ENCODE measurements around the gene PCP2. TPM values are rescaled to one million over a fixed set of nuclear protein-coding genes. Genes with fewer than 3 reads are reported as not detected.

The PCP2 gene
- total RNA-seq, 1 donor from 2014 or later: not detected

DNA sequence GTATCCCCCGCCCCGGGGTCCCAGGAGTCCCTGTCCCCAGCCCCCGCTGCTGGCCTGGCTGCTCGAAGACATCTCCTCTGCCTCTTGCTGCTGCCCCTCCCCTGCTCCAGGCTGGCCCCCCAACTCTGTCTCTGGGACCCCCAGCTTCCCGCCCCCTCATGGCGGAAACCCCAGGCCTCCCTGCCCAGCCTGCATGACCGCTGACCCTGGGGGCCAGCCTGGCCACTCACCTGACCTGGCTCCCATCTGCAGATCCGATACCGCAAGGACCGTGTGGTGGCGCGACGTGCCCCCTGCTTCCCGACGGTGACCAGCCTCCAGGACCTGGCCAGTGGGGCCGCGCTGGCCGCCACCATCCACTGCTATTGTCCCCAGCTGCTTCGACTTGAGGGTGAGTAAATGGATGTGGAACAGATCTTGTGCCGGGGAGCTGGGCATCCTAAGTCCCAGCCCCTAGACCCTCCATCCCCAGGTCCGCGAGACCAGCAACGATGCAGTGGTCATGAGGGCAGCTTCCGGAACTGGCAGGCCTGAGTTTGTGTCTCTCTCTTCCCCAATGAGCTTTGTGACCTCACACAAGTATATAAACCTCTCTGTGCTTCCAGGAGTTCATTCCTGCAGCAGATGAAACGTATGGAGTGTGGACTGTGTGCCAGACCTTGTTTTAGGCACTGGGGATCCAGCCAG is 25.5 kb downstream of the PCP2 start:
- H3K36me3 ChIP-seq: no peaks in the 10 kb centered on the region
- no peak overlapping the region for H3K27ac ChIP-seq
- intact Hi-C loops (cut with DNase I): no loop called here
- H3K4me1 ChIP-seq: no peaks in the 10 kb centered on the region
- no peak overlapping the region for H3K4me3 ChIP-seq
- TF ChIP-seq, protein P1, sequence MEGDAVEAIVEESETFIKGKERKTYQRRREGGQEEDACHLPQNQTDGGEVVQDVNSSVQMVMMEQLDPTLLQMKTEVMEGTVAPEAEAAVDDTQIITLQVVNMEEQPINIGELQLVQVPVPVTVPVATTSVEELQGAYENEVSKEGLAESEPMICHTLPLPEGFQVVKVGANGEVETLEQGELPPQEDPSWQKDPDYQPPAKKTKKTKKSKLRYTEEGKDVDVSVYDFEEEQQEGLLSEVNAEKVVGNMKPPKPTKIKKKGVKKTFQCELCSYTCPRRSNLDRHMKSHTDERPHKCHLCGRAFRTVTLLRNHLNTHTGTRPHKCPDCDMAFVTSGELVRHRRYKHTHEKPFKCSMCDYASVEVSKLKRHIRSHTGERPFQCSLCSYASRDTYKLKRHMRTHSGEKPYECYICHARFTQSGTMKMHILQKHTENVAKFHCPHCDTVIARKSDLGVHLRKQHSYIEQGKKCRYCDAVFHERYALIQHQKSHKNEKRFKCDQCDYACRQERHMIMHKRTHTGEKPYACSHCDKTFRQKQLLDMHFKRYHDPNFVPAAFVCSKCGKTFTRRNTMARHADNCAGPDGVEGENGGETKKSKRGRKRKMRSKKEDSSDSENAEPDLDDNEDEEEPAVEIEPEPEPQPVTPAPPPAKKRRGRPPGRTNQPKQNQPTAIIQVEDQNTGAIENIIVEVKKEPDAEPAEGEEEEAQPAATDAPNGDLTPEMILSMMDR (IDR thresholded peaks at IDR 0.05): no peak
- TF ChIP-seq POLR2A (IDR thresholded peaks at IDR 0.05): no peak
- no peak for TF ChIP-seq POLR2AphosphoS5 (IDR thresholded peaks at IDR 0.05; ENCODE audit: insufficient read depth in 1 of 2, low read depth in 1 of 2)
- no peaks in the 10 kb centered on the region for H3K27me3 ChIP-seq
- H3K9me3 ChIP-seq: no peaks in the 10 kb centered on the region
- DNase-seq (ENCODE audit: extremely low spot score in 2 of 2): no peak

DNA sequence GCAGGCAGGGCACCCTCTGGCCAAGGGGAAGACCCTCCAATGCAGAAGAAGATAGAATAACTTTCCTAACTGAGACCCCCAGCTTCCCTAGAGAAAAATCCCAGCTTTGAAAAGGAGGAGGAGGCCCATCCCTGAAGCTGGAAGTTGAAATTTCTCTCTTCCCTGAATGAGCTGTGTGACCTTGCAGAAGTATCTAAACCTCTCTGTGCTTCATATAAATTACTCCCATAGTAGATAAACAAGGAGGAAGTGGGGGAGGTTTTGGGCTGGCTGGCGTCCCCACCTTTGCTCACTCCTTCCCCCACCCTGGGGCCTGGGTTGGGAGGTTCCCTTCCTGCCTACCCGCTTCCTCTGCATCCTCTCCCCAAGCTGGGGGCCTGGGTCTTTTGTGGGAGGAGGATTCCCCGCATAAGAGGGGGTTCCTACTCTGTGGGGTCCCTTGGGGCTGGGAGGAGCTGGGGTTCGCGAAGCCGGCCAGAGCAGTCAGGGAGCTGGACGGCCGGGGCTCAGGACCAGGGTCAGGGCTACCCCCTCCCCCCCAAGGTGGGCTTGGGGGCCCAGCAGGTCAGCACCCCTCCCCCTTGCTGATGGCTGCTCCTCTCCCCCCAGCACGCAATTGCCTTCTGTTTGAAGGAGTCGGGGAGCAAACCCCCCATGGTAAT is 26.2 kb downstream of the PCP2 start:
- TF ChIP-seq, protein P1 (IDR thresholded peaks at IDR 0.05): no peak
- no peaks in the 10 kb centered on the region for H3K27me3 ChIP-seq
- intact Hi-C loops (cut with DNase I): no loop called here
- no peak for DNase-seq (ENCODE audit: extremely low spot score in 2 of 2)
- H3K36me3 ChIP-seq: no peaks in the 10 kb centered on the region
- H3K4me1 ChIP-seq: no peaks in the 10 kb centered on the region
- no peaks in the 10 kb centered on the region for H3K9me3 ChIP-seq
- H3K27ac ChIP-seq: no peak overlapping the region
- no peak overlapping the region for H3K4me3 ChIP-seq

DNA sequence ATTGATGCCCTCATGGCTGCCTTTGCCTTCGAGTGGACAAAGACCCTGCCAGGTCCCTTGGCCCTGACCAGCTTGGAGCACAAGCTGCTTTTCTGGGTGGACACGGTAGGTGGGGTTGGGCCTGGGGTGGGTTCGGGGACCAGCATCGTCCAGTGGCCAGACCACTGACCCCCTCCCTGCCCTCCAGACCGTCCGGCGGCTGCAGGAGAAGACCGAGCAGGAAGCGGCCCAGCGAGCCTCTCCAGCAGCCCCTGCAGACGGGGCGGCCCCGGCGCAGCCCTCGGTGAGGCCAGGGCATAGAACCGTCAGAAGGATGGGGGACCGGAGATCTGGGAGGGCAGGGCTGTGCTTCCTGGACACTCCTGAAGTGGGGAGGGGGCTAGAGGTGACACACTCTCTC is 27.2 kb downstream of the PCP2 start:
- no peak for DNase-seq (ENCODE audit: extremely low spot score in 2 of 2)
- no peak for TF ChIP-seq POLR2AphosphoS5 (IDR thresholded peaks at IDR 0.05; ENCODE audit: insufficient read depth in 1 of 2, low read depth in 1 of 2)
- TF ChIP-seq POLR2A (IDR thresholded peaks at IDR 0.05): no peak
- TF ChIP-seq, protein P1 (IDR thresholded peaks at IDR 0.05): no peak
- H3K4me3 ChIP-seq: no peak overlapping the region
- H3K36me3 ChIP-seq: no peaks in the 10 kb centered on the region
- no peaks in the 10 kb centered on the region for H3K9me3 ChIP-seq
- H3K27ac ChIP-seq: no peak overlapping the region
- no peaks in the 10 kb centered on the region for H3K4me1 ChIP-seq
- H3K27me3 ChIP-seq: no peaks in the 10 kb centered on the region
- intact Hi-C loops (cut with DNase I): no loop called here

DNA sequence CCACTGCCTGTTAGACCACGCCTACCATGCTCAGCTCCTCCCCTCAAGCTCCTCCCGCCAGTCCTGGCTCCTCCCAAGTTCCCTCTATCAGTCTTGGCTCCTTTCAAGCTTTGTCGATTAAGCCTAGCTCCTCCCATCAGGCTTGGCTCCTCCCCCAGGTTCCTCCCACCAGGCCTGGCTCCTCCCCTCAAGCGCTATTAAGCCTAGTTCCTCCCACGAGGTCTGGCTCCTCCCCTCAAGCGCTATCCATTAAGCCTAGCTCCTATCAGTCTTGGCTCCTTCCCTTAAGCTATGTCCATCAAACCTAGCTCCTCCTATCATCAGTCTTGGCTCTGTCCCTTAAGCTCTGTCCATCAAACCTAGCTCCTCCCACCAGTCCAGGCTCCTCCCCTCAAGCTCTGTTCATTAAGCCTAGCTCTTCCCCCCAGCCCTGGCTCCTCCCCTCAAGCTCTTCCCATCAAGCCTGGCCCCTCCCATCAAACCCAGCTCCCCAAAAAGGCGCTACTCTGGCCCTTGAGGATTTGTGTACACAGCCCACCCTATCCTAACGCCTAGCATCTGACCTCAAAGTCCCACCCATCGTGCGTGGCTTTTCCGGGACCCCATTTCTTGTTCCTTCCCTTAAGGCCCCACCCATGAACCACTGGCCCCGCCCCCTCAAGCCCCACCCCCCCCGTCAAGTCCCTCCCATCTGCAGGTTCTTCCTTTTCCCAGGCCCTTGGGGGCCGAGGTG is 27.9 kb downstream of the PCP2 start:
- H3K36me3 ChIP-seq: no peaks in the 10 kb centered on the region
- no peak for DNase-seq (ENCODE audit: extremely low spot score in 2 of 2)
- H3K4me1 ChIP-seq: no peaks in the 10 kb centered on the region
- intact Hi-C loops (cut with DNase I): no loop called here
- H3K27me3 ChIP-seq: no peaks in the 10 kb centered on the region
- no peak overlapping the region for H3K27ac ChIP-seq
- no peaks in the 10 kb centered on the region for H3K9me3 ChIP-seq
- H3K4me3 ChIP-seq: no peak overlapping the region
- TF ChIP-seq POLR2AphosphoS5 (IDR thresholded peaks at IDR 0.05; ENCODE audit: insufficient read depth in 1 of 2, low read depth in 1 of 2) (no peak), POLR2A (IDR thresholded peaks at IDR 0.05) (no peak)
- TF ChIP-seq, protein P1 (IDR thresholded peaks at IDR 0.05): no peak

DNA sequence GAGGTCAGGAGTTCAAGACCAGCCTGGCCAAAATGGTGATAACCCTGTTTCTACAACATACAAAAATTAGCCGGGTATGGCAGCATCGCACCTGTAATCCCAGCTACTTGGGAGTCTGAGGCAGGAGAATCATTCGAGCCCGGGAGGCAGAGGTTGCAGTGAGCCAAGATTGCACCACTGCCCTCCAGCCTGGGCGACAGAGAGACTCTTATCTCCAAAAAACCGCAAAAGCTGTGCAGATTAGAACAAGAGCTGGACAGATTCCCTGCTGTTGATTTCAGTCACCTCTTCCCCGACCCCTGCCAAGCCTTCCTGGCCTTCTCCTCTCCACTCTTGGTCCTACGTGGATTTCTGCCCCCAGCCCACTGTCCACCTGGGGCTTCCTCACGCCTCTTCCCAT is 29.6 kb downstream of the PCP2 start:
- TF ChIP-seq POLR2A (IDR thresholded peaks at IDR 0.05): no peak
- TF ChIP-seq POLR2AphosphoS5 (IDR thresholded peaks at IDR 0.05; ENCODE audit: insufficient read depth in 1 of 2, low read depth in 1 of 2): no peak
- TF ChIP-seq, protein P1 (IDR thresholded peaks at IDR 0.05): no peak
- no peaks in the 10 kb centered on the region for H3K27me3 ChIP-seq
- no peaks in the 10 kb centered on the region for H3K36me3 ChIP-seq
- no peaks in the 10 kb centered on the region for H3K9me3 ChIP-seq
- intact Hi-C loops (cut with DNase I): no loop called here
- no peak overlapping the region for H3K27ac ChIP-seq
- no peaks in the 10 kb centered on the region for H3K4me1 ChIP-seq
- H3K4me3 ChIP-seq: no peak overlapping the region
- no peak for DNase-seq (ENCODE audit: extremely low spot score in 2 of 2)

Measured in vagina (tissue), 2 donors.